Kidney epithelial cell (primary cell): Measurements from ENCODE around the gene GDF10. TPM values are rescaled to one million over a fixed set of nuclear protein-coding genes. Genes with fewer than 3 reads are reported as not detected.

Experiments used
- DNase-seq: peaks from one replicate; pipeline ENCODE4 v3.0.0-alpha.2; 2010; ENCODE audit warnings: low read depth
- H3K27me3 ChIP-seq: 2 replicates; pipeline ENCODE4 v1.6.0; 2011; ENCODE audit warnings: low read length; ENCODE audit not compliant: control insufficient read depth, insufficient read depth
- H3K36me3 ChIP-seq: 2 replicates; pipeline ENCODE4 v1.5.1; 2011; ENCODE audit warnings: low read length; ENCODE audit not compliant: control insufficient read depth, insufficient read depth
- H3K4me3 ChIP-seq: 2 replicates; pipeline ENCODE4 v1.5.1; 2011; ENCODE audit warnings: low read depth, mild to moderate bottlenecking, control low read depth, low read length
- CTCF ChIP-seq: IDR thresholded peaks from 2 replicates; pipeline ENCODE4 v1.5.1; 2011; ENCODE audit warnings: mild to moderate bottlenecking, moderate library complexity, low read length, control low read depth, inconsistent platforms; ENCODE audit not compliant: insufficient read depth, poor library complexity, severe bottlenecking
- total RNA-seq: library from RNA; depleted of rRNA; stranded (reverse); fragments of >200 nt; gene quantifications from 2 replicates; pipeline ENCODE4 v1.2.3, GENCODE V29; 2015

Gene GDF10
- total RNA-seq, 1 donor from 2014 or later = not detected

GRCh38 chr10:47311193-47311931 lies 11.4 kb downstream of the GDF10 start:
- no peaks in the 10 kb centered on the region for H3K36me3 ChIP-seq
- no peak overlapping the region for H3K4me3 ChIP-seq
- DNase-seq = no peak
- no peak for TF ChIP-seq CTCF
- peaks cover 12% of the 10 kb centered on the region for H3K27me3 ChIP-seq

GRCh38 chr10:47311932-47312662 lies 12.1 kb downstream of the GDF10 start:
- peak; percentile 90 for TF ChIP-seq CTCF
- peaks cover 14% of the 10 kb centered on the region for H3K27me3 ChIP-seq
- no peak overlapping the region for H3K4me3 ChIP-seq
- peak; percentile 10 for DNase-seq
- H3K36me3 ChIP-seq = no peaks in the 10 kb centered on the region

GRCh38 chr10:47312663-47312995 lies 12.6 kb downstream of the GDF10 start:
- H3K36me3 ChIP-seq = no peaks in the 10 kb centered on the region
- DNase-seq = no peak
- TF ChIP-seq CTCF = no peak
- no peak overlapping the region for H3K4me3 ChIP-seq
- H3K27me3 ChIP-seq = peaks cover 16% of the 10 kb centered on the region

DNA sequence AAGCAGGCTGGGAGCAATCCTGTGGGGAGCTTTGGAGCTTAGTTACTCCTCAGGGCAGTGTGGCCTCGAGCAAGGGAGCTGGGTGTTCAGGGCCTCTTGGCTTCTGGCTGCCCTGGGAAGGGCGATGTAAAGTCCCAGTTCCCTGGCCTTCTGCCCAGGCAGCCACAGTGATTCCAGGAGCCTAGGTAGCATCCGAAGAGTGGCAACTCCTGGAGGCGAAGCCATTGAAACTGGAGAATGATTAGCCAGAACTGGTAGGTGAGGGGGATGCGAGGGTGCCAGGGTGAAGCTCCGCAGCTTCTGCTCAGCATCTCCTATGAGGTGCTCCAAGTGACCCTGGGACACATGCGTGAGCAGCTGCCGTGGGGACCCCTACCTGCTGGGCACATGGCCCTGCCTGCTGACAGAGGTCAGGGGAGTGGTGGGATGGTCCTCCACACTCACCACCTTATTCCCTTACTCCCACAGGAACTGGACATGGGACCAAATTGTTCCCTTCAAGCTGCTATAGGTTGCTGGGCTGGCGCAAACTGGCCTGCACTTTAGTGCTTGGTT lies 14.5 kb downstream of the GDF10 start:
- TF ChIP-seq CTCF = no peak
- Histone ChIP-seq H3K27me3 (peaks cover 11% of the 10 kb centered on the region), H3K36me3 (no peaks in the 10 kb centered on the region), H3K4me3 (no peak overlapping the region)
- DNase-seq = no peak

GRCh38 chr10:47315421-47315820 lies 15.4 kb downstream of the GDF10 start:
- H3K36me3 ChIP-seq = no peaks in the 10 kb centered on the region
- DNase-seq = no peak
- no peak overlapping the region for H3K4me3 ChIP-seq
- H3K27me3 ChIP-seq = peaks cover 12% of the 10 kb centered on the region
- no peak for TF ChIP-seq CTCF

- Histone ChIP-seq H3K4me3 (no peak overlapping the region), H3K36me3 (no peaks in the 10 kb centered on the region), H3K27me3 (peaks cover 11% of the 10 kb centered on the region)
- DNase-seq = no peak
- TF ChIP-seq CTCF = no peak
Observed at GRCh38 chr10:47316131-47316530, 16.1 kb downstream of the GDF10 start.
